Measurements from ENCODE around the gene ESRP2.

- TF ChIP-seq, protein P1, sequence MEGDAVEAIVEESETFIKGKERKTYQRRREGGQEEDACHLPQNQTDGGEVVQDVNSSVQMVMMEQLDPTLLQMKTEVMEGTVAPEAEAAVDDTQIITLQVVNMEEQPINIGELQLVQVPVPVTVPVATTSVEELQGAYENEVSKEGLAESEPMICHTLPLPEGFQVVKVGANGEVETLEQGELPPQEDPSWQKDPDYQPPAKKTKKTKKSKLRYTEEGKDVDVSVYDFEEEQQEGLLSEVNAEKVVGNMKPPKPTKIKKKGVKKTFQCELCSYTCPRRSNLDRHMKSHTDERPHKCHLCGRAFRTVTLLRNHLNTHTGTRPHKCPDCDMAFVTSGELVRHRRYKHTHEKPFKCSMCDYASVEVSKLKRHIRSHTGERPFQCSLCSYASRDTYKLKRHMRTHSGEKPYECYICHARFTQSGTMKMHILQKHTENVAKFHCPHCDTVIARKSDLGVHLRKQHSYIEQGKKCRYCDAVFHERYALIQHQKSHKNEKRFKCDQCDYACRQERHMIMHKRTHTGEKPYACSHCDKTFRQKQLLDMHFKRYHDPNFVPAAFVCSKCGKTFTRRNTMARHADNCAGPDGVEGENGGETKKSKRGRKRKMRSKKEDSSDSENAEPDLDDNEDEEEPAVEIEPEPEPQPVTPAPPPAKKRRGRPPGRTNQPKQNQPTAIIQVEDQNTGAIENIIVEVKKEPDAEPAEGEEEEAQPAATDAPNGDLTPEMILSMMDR (IDR thresholded peaks at IDR 0.05): no peak
- TF ChIP-seq POLR2AphosphoS5 (IDR thresholded peaks at IDR 0.05): no peak
- no peak for TF ChIP-seq EP300 (IDR thresholded peaks at IDR 0.05)
Observed at GRCh38 chr16:68226116-68226515, 9.8 kb downstream of the ESRP2 start.
